AG09309 (cell line): Measurements from ENCODE around the gene KRTAP1-3.
"Not testable (repeated sequence)": the region's sequence is repeated elsewhere in the genome, so short reads cannot be mapped to it uniquely, and the experiment has no call there.

Experiments
- DNase-seq: peaks from one replicate; pipeline ENCODE4 v3.0.0-alpha.2; 2010; ENCODE audit warnings: low read depth
- H3K4me3 ChIP-seq: 2 replicates; pipeline ENCODE4 v1.5.1; 2011; ENCODE audit warnings: mild to moderate bottlenecking, low read depth, low read length, moderate library complexity; ENCODE audit not compliant: control insufficient read depth
- TF ChIP-seq, protein P1 (sequence below): IDR thresholded peaks from 2 replicates; pipeline ENCODE4 v1.5.1; 2011; ENCODE audit warnings: mild to moderate bottlenecking, low read depth, low read length, inconsistent platforms; ENCODE audit not compliant: insufficient read depth, control insufficient read depth; ENCODE audit errors: missing control alignments

Gene KRTAP1-3

GRCh38 chr17:41034346-41034935, at the start of gene KRTAP1-3:
Gene KRTAP1-3 (minus strand): TSS chr17:41034874. CDS start chr17:41034821, 53 bp downstream.
- not testable (repeated sequence) for H3K4me3 ChIP-seq, DNase-seq

DNA sequence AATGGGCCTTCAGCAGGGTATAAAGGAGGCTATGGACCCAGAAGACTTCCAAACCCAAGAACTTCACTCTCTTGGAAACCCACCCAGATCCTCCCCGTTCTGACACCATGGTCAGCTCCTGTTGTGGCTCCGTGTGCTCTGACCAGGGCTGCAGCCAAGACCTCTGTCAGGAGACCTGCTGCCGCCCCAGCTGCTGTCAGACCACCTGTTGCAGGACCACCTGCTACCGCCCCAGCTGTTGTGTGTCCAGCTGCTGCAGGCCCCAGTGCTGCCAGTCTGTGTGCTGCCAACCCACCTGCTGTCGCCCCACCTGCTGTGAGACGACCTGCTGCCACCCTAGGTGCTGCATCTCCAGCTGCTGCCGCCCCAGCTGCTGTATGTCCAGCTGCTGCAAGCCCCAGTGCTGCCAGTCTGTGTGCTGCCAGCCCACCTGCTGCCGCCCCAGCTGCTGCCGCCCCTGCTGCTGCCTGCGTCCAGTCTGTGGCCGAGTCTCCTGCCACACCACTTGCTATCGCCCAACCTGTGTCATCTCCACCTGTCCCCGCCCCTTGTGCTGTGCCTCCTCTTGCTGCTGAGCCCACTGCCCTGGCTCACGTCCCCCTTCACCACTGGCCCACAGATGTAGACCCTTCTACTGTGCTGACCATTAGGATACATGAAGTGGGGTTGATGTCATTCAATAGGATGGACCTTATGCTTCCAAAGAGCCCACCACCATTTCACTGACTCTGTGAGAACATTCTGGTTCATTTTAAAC, 49.6 kb upstream of the KRTAP1-3 start, which contains the start of gene KRTAP4-7:
Gene KRTAP4-7 (plus strand): TSS at position 51 of the 757 bp plus-strand sequence. CDS start 57 bp downstream, at position 108.
- not testable (repeated sequence) for DNase-seq, H3K4me3 ChIP-seq

DNA sequence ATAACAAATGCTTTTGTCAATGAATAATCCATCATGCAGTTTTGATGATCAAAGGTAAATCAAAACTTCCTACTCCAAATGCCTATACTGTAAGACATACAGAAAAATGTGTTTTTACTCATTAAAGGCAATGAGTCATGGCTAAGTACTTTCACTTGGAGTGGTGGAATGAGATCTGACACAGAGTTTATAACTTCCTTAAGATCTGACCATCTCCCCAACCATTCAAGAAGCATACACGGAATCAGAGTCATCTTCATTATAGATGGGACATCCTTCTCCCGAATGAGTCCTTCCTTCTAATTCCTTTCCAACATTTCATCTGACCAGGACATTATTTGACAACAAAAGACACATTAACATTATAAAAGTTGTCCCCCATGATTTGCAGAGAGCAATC, 48.8 kb upstream of the KRTAP1-3 start:
- not testable (repeated sequence) for DNase-seq, H3K4me3 ChIP-seq

GRCh38 chr17:41082626-41083025, 48.0 kb upstream of the KRTAP1-3 start:
- no peak overlapping the region for H3K4me3 ChIP-seq
- no peak for DNase-seq
- TF ChIP-seq, protein P1, sequence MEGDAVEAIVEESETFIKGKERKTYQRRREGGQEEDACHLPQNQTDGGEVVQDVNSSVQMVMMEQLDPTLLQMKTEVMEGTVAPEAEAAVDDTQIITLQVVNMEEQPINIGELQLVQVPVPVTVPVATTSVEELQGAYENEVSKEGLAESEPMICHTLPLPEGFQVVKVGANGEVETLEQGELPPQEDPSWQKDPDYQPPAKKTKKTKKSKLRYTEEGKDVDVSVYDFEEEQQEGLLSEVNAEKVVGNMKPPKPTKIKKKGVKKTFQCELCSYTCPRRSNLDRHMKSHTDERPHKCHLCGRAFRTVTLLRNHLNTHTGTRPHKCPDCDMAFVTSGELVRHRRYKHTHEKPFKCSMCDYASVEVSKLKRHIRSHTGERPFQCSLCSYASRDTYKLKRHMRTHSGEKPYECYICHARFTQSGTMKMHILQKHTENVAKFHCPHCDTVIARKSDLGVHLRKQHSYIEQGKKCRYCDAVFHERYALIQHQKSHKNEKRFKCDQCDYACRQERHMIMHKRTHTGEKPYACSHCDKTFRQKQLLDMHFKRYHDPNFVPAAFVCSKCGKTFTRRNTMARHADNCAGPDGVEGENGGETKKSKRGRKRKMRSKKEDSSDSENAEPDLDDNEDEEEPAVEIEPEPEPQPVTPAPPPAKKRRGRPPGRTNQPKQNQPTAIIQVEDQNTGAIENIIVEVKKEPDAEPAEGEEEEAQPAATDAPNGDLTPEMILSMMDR = no peak

DNA sequence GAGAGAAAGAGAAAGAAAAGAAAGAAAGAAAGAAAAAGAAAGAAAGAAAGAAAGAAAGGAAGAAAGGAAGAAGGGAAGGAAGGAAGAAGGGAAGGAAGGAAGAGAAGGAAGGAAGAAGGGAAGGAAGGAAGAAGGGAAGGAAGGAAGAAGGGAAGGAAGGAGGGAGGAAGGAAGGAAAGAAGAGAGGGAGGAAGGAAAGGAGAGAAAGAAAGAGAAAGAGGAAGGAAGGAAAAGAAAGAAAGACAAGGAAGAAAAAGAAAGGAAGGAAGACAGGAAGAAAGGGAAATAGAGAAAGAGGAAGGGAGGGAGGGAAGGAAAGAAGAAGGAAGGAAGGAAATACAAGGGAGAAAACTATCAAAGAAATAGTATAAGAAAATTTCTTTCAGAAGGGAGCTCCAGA, 42.1 kb upstream of the KRTAP1-3 start:
- TF ChIP-seq, protein P1 = no peak
- H3K4me3 ChIP-seq = no peak overlapping the region
- no peak for DNase-seq

DNA sequence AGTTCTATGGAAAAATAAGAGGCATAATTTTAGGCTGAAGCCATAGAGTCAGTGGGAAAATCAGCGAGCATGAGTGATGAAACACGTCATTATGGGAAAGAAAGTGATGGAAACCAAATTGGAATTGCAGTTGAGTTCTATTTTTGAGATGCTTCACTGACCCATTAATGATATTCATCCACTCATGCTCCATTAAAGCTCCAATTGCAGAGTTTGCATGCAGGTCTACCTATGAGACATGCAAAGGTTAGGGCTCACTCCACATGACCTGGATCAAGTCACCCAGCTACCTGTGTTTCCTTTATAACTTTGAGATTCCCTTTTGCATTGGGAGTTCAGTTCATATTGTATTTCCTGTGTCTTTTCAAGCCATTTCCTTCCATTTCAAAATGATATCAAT, 39.0 kb upstream of the KRTAP1-3 start:
- TF ChIP-seq, protein P1 = no peak
- no peak overlapping the region for H3K4me3 ChIP-seq
- DNase-seq = no peak

- no peak for DNase-seq
- TF ChIP-seq, protein P1 = no peak
- H3K4me3 ChIP-seq = no peak overlapping the region
Observed at GRCh38 chr17:41071606-41072360, 37.1 kb upstream of the KRTAP1-3 start.

DNA sequence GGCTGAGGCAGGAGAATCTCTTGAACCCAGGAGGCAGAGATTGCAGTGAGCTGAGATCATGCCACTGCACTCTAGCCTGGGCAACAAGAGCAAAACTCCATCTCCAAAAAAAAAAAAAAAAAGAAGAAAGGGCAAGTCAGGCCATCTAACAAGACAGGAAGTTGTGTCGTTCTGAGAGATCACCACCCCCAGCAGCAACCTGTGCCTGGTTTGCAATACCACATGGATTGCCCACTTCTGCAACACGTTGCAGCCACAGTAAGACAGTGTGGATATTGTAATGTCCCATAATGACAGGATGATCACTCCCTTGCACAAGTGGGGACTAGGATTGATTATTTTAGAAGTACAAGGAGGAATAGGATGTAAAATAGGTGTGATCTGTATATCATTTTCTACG, 34.4 kb upstream of the KRTAP1-3 start:
- TF ChIP-seq, protein P1 = no peak
- no peak overlapping the region for H3K4me3 ChIP-seq
- no peak for DNase-seq
